GM18505 (cell line): ENCODE data around the gene SNED1.

Source experiments
- ATAC-seq: cut with Tn5 transposase; IDR thresholded peaks from one replicate; pipeline ENCODE4 v1.9.1; 2021; ENCODE audit not compliant: unreplicated experiment
- POLR2A ChIP-seq: IDR thresholded peaks from 4 replicates; pipeline ENCODE4 v1.6.1; 2011; ENCODE audit warnings: borderline replicate concordance; ENCODE audit not compliant: insufficient read depth, insufficient read length; ENCODE audit errors: extremely low read depth

The SNED1 gene

DNA sequence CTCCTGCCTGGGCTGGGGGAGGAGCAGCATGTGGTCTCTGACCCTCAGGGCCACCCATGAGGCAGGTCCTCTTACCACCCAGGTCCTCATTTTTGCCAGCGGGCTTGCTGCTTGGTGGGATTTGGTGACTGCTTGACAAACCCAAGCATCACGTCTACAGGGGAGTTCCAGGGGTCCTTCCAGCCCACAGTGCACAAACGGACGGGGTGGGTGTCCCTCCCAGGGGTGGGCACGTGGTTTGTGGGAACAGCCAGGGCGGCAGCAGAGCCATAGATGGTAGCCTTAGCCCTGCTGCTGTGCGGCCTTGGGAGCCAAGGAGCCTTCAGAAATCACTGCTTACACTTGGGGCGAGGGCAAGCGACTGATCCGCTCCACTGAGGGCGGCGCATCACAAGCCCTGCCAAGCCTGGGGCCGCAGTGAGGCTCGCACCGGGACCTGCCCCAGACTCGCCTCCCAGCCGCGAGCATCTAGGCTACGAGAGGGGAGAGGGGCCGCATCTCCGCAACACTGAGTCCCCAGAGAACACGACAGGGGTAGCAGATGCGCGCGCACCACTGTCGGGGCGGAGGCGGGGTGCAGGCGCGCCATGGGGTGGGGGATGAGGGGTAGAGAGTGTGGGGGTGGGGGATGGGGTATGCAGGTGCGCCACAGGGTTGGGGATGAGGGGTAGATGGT lies 36.9 kb downstream of the SNED1 start:
- TF ChIP-seq POLR2A: no peak
- ATAC-seq: no peak

DNA sequence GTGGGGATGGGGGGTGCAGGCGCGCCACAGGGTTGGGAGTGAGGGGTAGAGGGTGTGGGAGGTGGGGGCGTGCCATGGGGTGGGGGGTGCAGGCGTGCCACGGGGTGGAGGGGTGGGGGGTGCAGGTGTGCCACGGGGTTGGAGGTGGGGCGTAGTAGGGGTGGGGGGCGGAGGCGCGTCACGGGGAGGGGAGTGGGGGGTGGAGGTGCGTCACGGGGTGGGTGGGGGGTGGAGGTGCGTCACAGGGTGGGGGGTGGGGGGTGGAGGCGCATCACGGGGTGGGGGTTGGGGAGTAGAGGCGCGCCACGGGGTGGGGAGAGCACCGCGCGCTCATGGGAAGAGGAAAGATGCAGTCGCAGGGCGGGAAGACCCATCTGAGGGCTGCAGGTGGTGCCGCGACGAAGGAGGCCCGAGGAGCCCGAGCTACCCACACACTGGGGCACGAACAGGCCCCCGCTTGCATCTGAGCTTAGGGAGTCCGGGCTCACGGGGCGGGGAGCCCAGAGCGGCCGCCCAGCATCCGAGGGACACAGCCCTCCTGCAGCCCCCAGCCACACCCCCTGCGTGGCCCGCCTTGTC lies 37.5 kb downstream of the SNED1 start:
- TF ChIP-seq POLR2A: no peak
- peak; percentile 15 for ATAC-seq

DNA sequence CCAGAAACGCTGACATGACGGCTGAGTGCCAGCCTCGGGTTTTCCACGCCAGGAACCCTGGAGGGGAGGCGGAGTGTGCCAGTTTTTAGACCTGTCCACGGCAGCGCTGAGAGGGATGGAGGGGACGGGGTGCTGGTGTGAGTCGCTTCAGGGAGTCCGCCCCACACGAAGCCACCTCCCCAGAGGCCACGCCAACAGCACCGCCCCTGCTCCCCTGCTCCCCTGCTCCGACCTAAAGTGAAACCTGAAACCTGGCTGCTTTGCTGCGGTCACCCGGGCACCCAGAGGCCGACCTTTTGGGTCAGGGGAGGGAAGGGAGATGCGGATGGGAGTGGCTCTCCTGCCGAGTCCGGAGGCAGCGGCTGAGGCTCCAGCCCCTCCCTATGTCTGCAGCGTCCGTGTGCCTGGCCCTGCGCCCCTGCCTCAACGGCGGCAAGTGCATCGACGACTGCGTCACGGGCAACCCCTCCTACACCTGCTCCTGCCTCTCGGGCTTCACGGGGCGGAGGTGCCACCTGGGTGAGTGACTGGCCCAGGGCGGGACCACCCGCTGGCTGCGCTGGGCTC lies 38.1 kb downstream of the SNED1 start:
- no peak for TF ChIP-seq POLR2A
- peak; percentile 49 for ATAC-seq

DNA sequence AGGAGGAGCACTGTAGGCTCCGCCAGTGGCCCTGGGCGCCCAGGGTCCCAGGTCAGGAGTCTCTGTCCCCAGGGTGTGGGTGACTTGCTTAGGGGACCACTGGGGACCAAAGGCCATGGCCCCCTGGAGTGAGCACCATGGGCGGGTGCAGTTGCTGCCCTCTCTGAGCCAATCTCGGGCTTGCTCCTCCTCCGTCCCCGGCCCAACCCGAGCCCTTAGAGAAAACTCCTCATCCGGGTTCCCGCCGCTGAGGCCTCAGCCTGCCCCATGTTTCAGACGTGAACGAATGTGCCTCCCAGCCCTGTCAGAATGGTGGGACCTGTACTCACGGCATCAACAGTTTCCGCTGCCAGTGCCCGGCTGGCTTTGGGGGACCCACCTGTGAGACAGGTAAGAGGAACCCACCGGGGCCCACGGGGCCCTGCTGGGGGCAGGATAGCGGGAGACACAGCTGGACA lies 38.6 kb downstream of the SNED1 start:
- TF ChIP-seq POLR2A: peak; percentile 65
- peak; percentile 6 for ATAC-seq

DNA sequence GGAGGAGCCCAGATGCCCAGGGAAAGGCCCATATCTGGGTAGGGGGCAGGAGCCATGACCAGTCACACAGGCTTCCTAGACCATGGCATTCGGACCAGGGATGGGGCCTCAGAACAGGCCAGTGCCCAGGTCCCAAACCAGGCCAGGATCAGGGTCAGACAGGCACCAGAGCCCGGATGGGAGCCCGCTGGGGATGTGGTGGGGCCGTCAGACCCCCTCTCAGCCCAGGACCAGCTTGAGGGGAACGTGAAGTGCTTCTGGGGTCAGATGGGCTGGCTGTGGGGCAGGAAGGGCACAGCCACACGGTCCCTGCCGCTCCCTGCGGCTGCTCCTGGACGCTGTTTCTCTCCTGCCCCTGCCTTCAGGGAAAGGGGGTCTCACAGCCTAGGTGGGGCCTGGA lies 39.1 kb downstream of the SNED1 start:
- ATAC-seq: no peak
- TF ChIP-seq POLR2A: no peak

DNA sequence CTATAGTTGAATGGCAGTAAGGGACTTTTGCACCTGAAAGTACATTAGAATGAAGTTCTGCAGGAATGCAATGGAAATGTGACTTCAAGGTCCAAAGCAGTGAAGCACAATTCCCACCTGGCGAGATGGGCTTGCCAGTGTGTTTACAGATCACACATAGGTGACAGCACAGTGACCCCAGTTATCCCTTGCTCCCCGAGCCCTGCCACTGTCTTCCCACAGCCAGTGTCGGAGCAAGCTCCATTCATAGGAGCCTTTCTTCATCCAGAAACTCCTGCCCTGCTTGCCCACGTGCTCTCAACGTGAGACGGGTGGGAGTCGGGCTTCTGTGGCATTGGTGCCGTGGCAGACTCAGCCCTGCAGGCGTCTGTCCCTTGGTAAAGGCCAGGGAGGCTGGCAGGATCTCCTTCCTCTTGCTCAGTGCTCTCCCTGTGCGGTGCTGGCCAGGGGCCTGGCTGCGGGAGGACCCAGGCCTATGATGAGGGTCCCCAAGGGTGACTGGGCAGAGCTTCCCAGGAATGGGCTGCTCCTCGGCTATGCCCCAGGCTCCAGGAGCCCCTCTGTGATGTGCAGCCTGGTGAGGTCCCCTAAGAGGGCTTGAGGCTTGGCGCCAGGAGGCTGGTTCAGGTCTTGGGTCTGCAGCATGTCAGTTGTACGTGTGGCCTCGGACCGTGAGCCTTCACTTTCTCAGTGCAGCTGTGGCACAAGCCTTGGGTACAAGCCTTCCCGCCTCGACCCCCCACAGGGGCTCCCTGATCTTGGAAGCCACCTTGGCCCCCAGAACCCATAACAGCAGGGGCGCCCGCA lies 40.2 kb downstream of the SNED1 start:
- TF ChIP-seq POLR2A: no peak
- no peak for ATAC-seq

DNA sequence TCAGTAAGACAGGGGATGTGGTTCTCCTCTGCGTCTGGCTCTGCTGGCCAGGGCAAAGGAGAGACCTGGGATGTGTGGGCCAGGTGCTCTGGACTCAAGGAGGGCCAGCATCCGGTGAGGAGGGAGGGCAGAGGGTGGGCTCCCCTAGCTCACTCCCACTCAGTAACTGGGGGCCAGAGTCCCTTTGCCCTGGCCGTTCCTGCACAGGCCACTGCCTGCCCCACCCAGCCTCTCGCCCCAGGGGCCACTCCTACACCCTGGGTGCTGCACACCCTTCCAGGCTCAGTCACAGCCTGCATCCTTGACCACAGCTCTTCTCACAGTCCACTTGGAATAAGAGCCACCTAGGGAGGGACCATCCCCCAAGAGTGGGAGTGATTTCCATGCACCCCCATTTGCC lies 41.0 kb downstream of the SNED1 start:
- ATAC-seq: no peak
- TF ChIP-seq POLR2A: no peak

DNA sequence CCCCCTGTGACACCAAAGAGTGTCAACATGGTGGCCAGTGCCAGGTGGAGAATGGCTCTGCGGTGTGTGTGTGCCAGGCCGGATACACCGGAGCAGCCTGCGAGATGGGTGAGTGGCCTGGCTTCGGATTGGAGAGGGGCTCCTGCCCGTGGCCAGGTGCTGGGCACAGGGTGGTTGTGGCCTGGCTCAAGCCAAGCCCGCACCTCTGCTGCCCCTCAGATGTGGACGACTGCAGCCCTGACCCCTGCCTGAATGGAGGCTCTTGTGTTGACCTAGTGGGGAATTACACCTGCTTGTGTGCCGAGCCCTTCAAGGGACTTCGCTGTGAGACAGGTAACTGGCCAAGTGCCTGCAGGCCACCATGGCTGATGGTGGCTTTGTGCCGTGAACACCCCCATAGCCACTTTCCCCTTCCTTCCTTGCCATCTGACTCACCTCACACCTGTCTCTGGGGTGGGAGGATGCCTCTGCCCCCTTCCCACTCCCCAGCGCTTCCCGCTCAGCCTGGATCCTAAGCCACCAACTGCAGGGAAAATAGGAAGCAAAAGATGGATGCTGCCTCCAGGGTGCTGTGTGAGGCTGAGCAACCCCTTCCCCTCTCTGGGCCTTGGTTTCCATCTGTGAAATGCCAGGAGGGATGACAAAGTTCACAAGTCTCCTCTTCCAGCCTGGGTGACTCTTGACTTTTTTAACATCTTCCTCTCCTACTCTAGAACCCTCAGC lies 41.8 kb downstream of the SNED1 start:
- ATAC-seq: no peak
- no peak for TF ChIP-seq POLR2A

DNA sequence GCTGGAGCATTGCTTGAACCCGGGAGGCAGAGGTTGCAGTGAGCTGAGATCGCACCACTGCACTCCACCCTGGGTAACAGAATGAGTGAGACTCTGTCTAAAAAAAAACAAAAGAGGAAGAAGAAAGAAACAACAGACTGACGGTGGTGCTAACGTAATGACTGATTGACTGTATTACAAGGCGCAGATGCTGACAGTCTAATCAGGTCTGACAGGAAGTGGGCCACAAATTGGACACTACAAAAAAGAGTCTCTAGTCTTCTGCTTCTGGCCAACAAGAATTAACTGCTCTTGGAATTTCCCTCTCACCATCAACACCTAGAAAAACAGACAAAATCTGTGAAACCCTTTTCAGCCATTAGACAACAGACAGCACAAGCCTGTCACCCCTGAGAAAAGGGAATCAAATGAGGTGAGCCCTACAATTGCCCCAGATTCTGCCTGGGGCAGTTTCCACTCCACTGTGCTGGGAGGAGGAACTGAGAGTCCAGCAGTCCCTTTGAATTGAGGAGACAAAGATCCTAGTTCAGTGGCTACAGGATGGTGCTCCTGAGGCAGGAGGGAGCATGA lies 43.3 kb downstream of the SNED1 start:
- TF ChIP-seq POLR2A: no peak
- ATAC-seq: peak; percentile 73

DNA sequence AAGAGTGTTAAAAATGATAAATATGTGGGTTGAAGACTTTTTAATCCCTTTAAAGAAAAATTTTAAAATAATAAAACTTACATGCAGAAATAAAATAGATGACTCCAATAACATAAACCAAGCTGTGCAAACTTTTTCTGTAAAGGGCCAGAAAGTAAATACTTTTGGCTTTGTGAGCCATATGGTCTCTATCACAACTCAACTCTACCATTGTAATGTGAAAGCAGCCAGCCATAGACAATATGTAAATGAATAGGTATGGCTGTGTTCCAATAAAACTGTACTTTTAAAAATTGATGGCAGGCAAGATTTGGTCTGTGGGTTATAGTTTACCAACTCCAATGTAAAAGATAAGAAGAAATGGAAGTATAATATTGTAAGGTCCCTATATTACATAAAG lies 45.2 kb downstream of the SNED1 start:
- no peak for TF ChIP-seq POLR2A
- ATAC-seq: no peak

DNA sequence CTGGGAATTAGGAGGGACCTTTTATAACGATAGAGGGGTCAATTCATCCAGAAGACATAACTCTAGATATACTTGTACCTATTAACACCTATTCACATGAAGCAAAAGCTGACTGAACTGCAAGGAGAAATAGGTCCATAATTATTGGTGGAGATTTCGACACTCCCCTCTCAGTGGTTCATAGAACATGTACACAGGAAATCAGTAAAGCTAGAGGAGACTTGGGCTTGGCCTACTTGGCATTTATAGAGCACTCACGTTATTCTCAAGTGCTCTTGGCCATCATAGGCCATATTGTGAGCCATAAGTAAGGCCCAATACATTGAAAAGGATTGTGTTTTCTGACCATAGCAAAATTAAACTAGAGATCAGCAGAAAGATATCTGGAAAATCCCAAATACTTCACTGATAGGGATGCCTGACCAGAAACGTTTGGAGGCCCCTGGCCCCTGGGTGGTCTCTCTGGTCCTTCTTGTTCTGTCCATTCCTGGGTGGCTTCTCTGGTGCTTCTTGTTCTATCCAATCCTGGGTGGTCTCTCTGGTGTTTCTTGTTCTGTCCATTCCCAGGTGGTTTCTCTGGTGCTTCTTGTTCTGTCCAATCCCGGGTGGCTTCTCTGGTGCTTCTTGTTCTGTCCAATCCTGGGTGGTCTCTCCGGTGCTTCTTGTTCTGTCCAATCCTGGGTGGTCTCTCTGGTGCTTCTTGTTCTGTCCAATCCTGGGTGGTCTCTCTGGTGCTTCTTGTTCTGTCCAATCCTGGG lies 49.0 kb downstream of the SNED1 start:
- TF ChIP-seq POLR2A: no peak
- ATAC-seq: no peak
